Measurements from ENCODE around the gene AIRE. TPM values are rescaled to one million over a fixed set of nuclear protein-coding genes. Genes with fewer than 3 reads are reported as not detected.
A peak's percentile ranks its signal among the peaks of the same experiment; 100 is the strongest.

Gene AIRE
- total and polyA plus RNA-seq, 2 of the 13 experiments (the other 11 are each of a cell fraction or from before 2014, with no cell fraction given), result not detected

- no peak for TF ChIP-seq ZNF609 (CRISPR knock-in tag; IDR thresholded peaks at IDR 0.05; ENCODE audit: borderline replicate concordance)
- TF ChIP-seq ZNF282 (IDR thresholded peaks at IDR 0.05; ENCODE audit: partially characterized antibody), result no peak
- no peak for TF ChIP-seq ZNF577 (CRISPR knock-in tag; IDR thresholded peaks at IDR 0.05; ENCODE audit: borderline replicate concordance, low read depth)
- TF ChIP-seq ZNF256 (CRISPR knock-in tag; conservative IDR thresholded peaks at IDR 0.05), result no peak
- no peak for TF ChIP-seq MBD4 (IDR thresholded peaks at IDR 0.05; ENCODE audit: borderline replicate concordance, low read length)
- TF ChIP-seq ZNF362 (CRISPR knock-in tag; IDR thresholded peaks at IDR 0.05; ENCODE audit: borderline replicate concordance), result no peak
- no peak for TF ChIP-seq KLF9 (CRISPR knock-in tag; IDR thresholded peaks at IDR 0.05; ENCODE audit: low read depth)
- no peak for TF ChIP-seq CSRNP1 (CRISPR knock-in tag; IDR thresholded peaks at IDR 0.05)
- no peak for TF ChIP-seq ZNF580 (CRISPR knock-in tag; IDR thresholded peaks at IDR 0.05; ENCODE audit: borderline replicate concordance, low read depth)
- no peak for TF ChIP-seq TOE1 (CRISPR knock-in tag; IDR thresholded peaks at IDR 0.05)
- TF ChIP-seq ZMAT5 (CRISPR knock-in tag; IDR thresholded peaks at IDR 0.05; ENCODE audit: borderline replicate concordance, low read depth), result no peak
- TF ChIP-seq ATF2 (CRISPR knock-in tag; IDR thresholded peaks at IDR 0.05), result no peak
- no peak for TF ChIP-seq MAFK (conservative IDR thresholded peaks at IDR 0.05 in 1 of 2, IDR thresholded peaks at IDR 0.05 in 1 of 2; ENCODE audit: low read length in 2 of 2)
- 0 out of 2 replicates have a peak, but pooled peaks have one; percentile 19 for TF ChIP-seq ZFY (CRISPR knock-in tag; IDR thresholded peaks at IDR 0.05)
- peak; percentile 91 for TF ChIP-seq FOXO1 (CRISPR knock-in tag; IDR thresholded peaks at IDR 0.05)
- TF ChIP-seq ZBTB44 (CRISPR knock-in tag; IDR thresholded peaks at IDR 0.05), result no peak
- TF ChIP-seq RFXAP (CRISPR knock-in tag; IDR thresholded peaks at IDR 0.05; ENCODE audit: borderline replicate concordance), result no peak
Observed at GRCh38 chr21:44297525-44298290, 12.0 kb downstream of the AIRE start (continued).

All from HepG2 (cell line).